H4 (cell line): ENCODE measurements around the gene CNOT11. TPM values are rescaled to one million over a fixed set of nuclear protein-coding genes. Genes with fewer than 3 reads are reported as not detected.
"Not testable (repeated sequence)": the region's sequence is repeated elsewhere in the genome, so short reads cannot be mapped to it uniquely, and the experiment has no call there.

Experiments
- DNase-seq: peaks from one replicate; pipeline ENCODE4 v3.0.0-alpha.2; 2015; ENCODE audit warnings: low spot score
- total RNA-seq: library from RNA; depleted of rRNA; stranded (reverse); fragments of >200 nt; shearing (Covaris generic); gene quantifications from 2 replicates; pipeline ENCODE4 v1.2.3, GENCODE V29; 2014; rRNA removed

The CNOT11 gene
- 58.2 and 69.8 TPM in 2 replicates for total RNA-seq

DNA sequence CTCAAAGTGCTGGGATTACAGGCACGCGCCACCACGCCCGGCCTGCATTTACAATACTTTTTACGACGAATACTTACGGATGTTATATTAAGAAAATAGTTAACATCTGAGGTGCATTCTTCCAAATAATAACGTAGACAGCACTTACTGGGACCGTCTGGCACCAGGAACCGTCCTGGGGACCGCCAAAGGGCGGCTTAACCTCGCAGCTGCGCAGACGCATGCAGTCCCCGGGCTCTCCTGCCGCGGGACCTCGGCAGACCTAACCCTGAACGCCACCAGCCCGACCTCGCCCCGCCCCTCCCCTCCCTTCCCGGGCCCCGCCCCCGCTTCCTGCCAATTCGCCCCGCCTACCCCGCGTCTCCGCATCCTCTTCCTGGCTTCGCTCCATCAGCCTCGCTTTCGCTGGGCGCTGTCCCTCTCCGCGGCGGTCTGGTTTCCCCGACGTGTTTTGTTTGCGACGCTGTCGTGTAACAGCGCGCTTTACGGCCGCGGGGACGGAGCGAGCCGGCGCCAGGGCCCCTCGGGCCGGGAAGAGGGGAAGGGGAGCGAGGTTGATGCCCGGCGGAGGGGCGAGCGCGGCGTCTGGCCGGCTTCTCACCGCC is at the start of gene CNOT11:
Gene CNOT11, plus strand, starts transcription at position 479 of the 605 bp plus-strand sequence. Its CDS starts 79 bp downstream, at position 558.
- peak; percentile 95 for DNase-seq

GRCh38 chr2:101204400-101205115 is 48.1 kb upstream of the CNOT11 start:
- peak; percentile 31 for DNase-seq

DNA sequence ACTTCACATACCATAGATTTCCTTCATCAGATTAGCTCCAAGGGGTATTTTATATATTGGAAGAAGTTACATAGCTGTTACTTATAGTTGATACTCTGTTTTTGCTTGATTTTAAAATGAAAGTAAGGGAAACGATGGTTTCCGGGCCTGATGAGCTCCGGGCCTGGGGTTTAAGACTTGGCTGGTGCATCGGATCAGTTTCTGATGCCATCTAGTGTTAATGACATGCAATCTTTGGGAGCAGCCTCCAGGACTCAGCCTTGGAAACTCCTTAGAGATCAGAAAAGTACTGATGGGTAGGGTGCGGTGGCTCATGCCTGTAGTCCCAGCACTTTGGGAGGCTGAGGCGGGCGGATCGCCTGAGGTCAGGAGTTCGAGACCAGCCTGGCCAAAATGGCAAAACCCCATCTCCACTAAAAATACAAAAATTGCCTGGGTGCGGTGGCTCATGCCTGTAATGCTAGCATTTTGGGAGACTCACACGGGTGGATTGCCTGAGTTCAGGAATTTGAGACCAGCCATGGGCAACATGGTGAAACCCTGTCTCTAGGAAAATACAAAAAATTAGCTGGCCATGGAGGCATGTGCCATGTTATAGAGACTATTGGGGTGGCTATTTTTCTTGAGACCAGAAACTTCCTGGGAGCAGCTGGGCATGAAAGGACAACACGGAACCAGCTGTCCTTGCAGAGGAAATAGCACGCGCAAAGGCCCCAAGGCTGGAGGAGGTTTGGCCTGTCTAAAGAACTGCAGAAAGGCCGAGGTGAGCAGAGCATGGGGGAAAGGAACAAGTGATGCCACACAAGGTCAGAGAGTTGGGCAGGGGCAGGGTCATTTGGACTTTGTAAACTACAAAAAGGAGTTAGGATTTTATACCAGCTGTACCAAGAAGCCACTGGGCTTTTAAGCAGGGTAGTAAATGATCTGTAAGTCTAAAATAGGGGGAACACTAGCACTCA is 46.9 kb upstream of the CNOT11 start:
- DNase-seq, result peak; percentile 88

DNA sequence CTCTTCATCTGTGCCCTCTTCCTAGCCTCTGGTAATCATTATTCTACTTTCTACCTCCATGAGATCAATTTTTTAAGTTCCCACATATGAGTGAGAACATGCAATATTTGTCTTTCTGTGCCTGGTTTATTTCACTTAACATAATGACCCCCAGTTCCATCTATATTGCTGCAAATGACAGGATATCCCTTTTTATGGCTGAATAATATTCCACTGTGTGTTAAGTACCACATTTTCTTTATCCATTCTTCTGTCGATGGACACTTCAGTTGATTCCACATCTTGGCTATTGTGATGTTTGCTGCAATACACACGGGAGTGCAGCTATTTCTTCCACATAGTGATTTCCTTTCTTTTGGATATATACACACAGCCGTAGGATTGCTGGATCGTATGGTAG is 43.9 kb upstream of the CNOT11 start:
- no peak for DNase-seq

DNA sequence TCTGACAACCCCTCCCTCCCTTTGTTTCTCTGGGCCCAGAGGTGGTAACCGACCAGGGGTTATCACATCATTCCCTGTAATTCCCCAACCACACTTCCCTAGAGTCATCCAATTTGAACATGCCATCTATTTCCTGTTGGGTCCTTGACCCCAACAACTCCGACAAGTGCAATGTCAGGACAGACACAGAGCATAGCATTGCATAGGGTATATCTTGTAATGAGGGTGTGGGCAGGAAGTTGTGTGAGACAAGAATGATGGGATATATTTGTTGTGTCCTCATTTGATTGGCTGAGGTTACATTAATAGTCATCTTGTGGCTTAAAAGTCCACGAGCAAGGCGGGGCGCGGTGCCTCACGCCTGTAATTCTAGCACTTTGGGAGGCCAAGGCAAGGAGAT is 33.4 kb upstream of the CNOT11 start:
- DNase-seq, result peak; percentile 21

DNA sequence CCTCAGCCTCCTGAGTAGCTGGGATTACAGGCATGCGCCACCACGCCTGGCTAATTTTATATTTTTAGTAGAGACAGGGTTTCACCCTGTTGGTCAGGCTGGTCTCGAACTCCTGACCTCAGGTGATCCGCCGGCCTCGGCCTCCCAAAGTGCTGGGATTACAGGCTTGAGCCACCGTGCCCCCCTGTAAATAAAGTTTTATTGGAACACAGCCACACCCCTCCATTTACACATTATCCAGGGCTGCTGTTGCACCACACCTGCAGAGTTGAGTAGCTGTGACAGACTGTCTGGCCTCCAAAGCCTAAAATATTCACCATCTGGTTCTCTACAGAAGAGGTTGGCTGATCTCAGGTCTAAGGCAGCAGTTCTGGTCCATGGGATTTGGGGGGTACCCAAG is 32.6 kb upstream of the CNOT11 start:
- not testable (repeated sequence) for DNase-seq

DNA sequence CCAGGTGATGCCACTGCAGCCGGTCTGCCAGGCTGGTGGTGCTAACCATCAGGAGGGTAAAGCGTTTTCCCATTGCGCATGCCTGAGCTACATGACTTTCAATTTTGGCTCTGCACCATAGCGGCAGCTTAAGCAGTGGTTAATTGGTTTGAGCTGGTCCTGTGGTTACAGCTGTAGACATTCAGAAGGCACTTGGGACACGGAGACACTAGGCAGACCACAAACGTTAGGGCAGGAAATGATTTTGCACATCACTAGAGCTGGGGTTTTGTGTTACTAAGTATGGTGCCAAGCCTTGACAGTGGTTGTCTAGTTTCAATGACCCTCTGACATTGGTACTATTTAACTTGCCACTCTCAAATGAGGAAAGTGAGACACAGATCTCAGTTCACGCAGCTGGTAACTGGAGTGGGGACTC is 28.9 kb upstream of the CNOT11 start:
- DNase-seq, result peak; percentile 88

- no peak for DNase-seq
Measured at GRCh38 chr2:101230541-101231001, 22.1 kb upstream of the CNOT11 start.

GRCh38 chr2:101231240-101231639 is 21.4 kb upstream of the CNOT11 start:
- no peak for DNase-seq

DNA sequence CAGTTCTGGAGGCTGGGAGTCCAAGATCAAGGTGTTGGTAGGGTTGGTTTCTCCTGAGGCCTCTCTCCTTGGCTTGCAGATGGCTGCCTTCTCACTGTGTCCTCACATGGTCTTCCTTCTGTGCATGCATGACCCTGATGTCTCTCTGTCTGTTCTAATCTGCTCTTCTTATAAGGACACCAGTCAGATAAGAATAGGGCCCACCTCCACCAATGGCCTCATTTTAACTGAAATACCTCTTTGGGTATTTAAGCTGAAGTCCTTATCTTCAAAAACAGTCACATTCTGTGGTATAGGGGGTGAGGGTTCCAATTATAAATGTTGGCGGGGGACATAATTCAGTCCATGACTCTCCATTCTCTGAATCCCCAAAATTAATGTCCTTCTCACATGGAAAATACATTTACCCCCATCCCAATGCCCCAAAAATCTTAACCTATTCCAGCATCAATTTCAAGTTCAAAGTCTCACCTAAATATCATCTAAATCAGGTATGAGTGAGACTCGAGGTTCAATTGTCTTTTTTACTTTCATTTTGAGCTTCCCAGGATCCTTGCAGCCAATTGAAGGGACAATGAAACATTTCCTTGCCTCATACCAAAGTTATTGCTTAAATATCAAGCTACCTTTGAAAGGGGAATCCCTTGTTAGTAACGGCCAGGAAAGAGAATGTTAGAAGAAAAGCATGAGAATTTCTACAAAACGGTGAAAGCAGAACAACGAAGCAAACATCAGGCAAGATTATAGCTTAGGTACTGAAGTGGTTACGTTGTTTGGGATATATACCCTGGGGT is 20.6 kb upstream of the CNOT11 start:
- DNase-seq, result no peak

- DNase-seq, result no peak
Measured at GRCh38 chr2:101232770-101233169, 19.9 kb upstream of the CNOT11 start.

DNA sequence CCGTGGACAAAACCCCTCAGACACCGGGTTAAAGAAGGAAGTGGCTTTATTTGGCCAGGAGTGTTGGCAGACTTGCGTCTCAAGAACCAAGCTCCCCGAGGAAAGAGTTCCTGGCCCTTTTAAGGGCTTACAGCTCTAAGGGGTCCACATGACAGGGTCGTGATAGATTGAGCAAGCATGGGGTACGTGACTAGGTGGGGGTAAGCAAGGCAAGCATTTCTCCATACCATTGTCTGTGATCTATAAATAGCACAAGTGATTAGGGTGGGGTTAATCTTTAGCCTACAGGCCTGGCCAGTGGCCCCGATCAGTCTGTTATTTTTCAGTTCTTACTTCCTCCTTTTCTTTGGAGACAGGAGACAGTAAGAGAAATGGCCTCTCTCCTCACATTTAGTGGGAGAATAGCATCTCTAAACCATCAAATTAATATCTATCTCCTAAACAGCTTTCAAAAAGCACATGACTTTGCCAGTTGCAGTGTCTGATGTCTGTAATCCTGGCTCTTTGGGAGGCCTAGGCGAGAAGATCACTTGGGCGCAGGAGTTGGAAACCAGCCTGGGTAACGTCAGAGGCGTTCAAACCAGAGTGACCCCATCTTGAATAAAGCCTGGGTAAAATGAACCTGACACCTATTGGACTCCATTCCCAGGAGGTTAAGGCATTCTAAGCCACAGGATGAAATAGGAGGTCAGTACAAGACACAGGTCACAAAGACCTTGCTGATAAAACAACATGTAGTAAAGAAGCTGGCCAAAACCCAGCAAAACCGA is 18.3 kb upstream of the CNOT11 start:
- DNase-seq, result no peak

GRCh38 chr2:101235956-101236355 is 16.7 kb upstream of the CNOT11 start:
- not testable (repeated sequence) for DNase-seq

- not testable (repeated sequence) for DNase-seq
Measured at GRCh38 chr2:101237944-101238343, 14.7 kb upstream of the CNOT11 start.

GRCh38 chr2:101238930-101239759 is 13.5 kb upstream of the CNOT11 start:
- DNase-seq, result no peak

DNA sequence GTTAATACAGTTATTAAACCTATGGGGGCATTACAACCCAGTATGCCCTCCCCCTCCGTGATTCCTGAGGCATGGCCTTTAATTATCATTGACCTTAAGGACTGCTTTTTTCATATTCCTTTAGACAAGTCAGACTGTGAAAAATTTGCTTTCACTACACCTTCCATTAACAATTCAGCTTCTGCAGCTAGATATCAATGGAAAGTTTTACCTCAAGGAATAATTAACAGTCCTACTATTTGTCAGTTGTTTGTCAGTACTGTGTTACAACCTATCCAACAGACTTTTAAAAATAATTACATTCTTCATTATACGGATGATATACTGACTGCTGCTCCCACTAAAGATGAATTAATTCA is 12.9 kb upstream of the CNOT11 start:
- DNase-seq, result not testable (repeated sequence)

GRCh38 chr2:101240694-101241093 is 12.0 kb upstream of the CNOT11 start:
- not testable (repeated sequence) for DNase-seq

- DNase-seq, result no peak
Measured at GRCh38 chr2:101241158-101241557, 11.5 kb upstream of the CNOT11 start.

- not testable (repeated sequence) for DNase-seq
Measured at GRCh38 chr2:101244373-101244772, 8.3 kb upstream of the CNOT11 start.

- not testable (repeated sequence) for DNase-seq
Measured at GRCh38 chr2:101244899-101245298, 7.8 kb upstream of the CNOT11 start.
